ENCODE results near the gene GALNT2. TPM values are rescaled to one million over a fixed set of nuclear protein-coding genes. Genes with fewer than 3 reads are reported as not detected.

The GALNT2 gene
- total and polyA plus RNA-seq, 5 donors = 27.4 to 45.5 (median 38.8) TPM

DNA sequence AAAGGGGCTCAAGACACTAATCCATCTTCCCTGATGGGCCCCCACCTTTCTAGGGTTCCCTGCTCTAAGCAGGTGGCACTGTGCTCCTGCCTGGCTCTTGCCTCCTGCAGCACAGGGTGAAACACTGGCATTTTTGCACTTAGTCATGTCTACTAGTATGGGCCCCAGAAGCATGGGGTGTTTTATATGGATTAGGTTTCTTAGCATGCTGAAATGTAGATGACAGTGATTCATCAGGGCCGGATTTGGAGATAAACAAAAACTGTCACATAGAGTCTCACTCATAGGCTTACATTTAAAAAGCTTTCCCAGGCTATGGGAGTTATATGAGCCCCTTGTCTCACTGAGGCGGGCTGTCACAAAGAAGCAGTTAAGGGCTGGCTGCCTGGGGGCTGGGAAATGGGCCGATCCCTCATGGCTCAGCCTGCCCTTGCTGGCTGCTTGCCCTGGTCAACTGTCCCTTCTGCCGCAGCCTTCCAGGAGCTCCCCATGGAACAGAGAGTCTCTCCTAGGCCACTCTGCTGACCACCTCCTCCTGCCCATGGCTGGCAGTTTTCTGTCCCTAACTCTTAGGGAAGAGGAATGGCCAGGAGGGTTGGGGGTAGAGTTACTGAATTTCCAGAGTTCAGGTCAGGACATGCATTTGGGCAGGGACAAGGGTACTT lies 6.5 kb downstream of the GALNT2 start:
- Histone ChIP-seq H3K27me3 (ENCODE audit: control insufficient read depth, insufficient read depth) (no peaks in the 10 kb centered on the region), H3K4me3 (ENCODE audit: low read length) (no peak overlapping the region), H3K9me3 (ENCODE audit: control insufficient read depth, low read length) (no peaks in the 10 kb centered on the region), H3K4me1 (ENCODE audit: control insufficient read depth, insufficient read depth, low read length) (peaks cover 16% of the 10 kb centered on the region), H3K27ac (ENCODE audit: low read length) (peak overlapping the region; percentile 30)
- WGBS = 42% methylated on average over 4 of the region's 4 CpGs
- intact Hi-C loops (cut with DNase I) = no loop called here
- ATAC-seq (peak; percentile 53 to 59), DNase-seq (peak in 2 of 3 donors; percentile 65 to 79)

DNA sequence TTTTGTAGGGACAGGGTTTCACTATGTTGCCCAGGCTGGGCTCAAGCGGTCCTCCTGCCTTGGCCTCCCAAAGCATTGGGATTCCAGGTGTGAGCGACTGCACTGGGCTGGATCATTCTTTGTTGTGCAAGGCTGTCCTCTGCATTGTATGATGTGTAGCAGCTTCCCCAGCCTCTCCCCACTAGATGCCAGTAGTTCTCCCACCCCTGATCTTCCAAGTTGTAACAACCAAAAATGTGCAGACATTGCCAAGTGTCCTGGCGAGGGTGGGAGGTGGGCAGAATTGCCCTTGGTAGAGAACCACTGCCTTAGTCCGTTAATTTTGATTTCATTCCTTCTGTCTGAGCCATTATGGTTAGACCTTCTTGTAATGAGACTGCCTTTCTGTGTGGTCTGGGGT lies 7.2 kb downstream of the GALNT2 start:
- no peaks in the 10 kb centered on the region for H3K9me3 ChIP-seq (ENCODE audit: control insufficient read depth, low read length)
- no peak overlapping the region for H3K4me3 ChIP-seq (ENCODE audit: low read length)
- no peak overlapping the region for H3K27ac ChIP-seq (ENCODE audit: low read length)
- ATAC-seq = no peak
- no peaks in the 10 kb centered on the region for H3K27me3 ChIP-seq (ENCODE audit: control insufficient read depth, insufficient read depth)
- WGBS = 86% methylated on average over 4 of the region's 4 CpGs
- peaks cover 18% of the 10 kb centered on the region for H3K4me1 ChIP-seq (ENCODE audit: control insufficient read depth, insufficient read depth, low read length)
- intact Hi-C loops (cut with DNase I) = no loop called here
- no peak for DNase-seq

DNA sequence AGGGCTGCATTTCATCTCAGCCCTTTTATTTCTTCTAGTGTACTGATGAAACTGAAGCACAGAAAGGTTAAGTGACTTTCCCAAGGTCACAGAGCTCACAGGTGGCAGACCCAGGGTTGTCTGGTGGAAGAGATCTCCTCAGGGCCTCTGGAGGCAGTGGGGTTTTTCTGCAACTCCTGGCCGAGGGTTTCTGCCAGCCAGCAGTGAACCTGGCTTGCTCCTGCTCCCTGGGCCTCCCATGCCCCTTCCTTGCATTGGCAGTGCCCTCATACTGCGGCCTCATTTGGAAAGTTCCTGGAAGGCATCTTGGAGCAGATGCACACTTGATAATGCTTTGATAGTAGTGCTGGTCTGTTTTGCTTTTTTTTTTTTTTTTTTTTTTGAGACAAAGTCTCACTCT lies 7.7 kb downstream of the GALNT2 start:
- intact Hi-C loops (cut with DNase I) = no loop called here
- Histone ChIP-seq H3K27ac (ENCODE audit: low read length) (no peak overlapping the region), H3K4me1 (ENCODE audit: control insufficient read depth, insufficient read depth, low read length) (peaks cover 22% of the 10 kb centered on the region)

GRCh38 chr1:230076121-230076520 lies 9.1 kb downstream of the GALNT2 start:
- no peak for ATAC-seq
- no peak for DNase-seq
- H3K4me1 ChIP-seq (ENCODE audit: control insufficient read depth, insufficient read depth, low read length) = peaks cover 26% of the 10 kb centered on the region
- WGBS = 89% methylated on average over 7 of the region's 7 CpGs
- intact Hi-C loops (cut with DNase I) = no loop called here
- no peaks in the 10 kb centered on the region for H3K9me3 ChIP-seq (ENCODE audit: control insufficient read depth, low read length)
- no peak overlapping the region for H3K27ac ChIP-seq (ENCODE audit: low read length)
- no peak overlapping the region for H3K4me3 ChIP-seq (ENCODE audit: low read length)
- no peaks in the 10 kb centered on the region for H3K27me3 ChIP-seq (ENCODE audit: control insufficient read depth, insufficient read depth)

More for the DNA sequence above, 7.7 kb downstream of the GALNT2 start:
- 61% methylated on average over 2 of the region's 2 CpGs for WGBS
- no peak for DNase-seq
- Histone ChIP-seq H3K27me3 (ENCODE audit: control insufficient read depth, insufficient read depth) (no peaks in the 10 kb centered on the region), H3K4me3 (ENCODE audit: low read length) (no peak overlapping the region), H3K9me3 (ENCODE audit: control insufficient read depth, low read length) (no peaks in the 10 kb centered on the region)
- ATAC-seq = no peak

DNA sequence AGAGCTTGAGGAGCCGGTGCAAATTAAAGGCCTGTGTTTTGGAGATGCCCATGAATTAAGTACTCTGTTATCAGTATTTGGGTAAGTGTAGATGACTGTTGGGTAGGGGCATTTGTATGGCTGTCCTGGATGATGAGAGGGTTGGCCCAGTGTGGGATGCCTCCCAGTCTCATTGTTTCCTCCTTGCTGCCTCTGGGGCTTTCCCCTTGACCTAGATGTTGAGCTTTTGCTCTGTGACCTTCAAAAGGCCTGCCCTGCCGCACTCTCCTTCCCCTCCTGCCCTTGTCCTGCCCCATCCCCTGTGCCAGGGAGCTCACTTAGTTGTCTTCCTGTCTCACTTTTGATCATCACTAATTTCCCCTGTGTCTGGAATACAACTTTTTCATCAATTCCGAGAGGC lies 10.0 kb downstream of the GALNT2 start:
- H3K4me3 ChIP-seq (ENCODE audit: low read length) = no peak overlapping the region
- intact Hi-C loops (cut with DNase I) = no loop called here
- ATAC-seq (no peak), DNase-seq (no peak)
- H3K27me3 ChIP-seq (ENCODE audit: control insufficient read depth, insufficient read depth) = no peaks in the 10 kb centered on the region
- H3K9me3 ChIP-seq (ENCODE audit: control insufficient read depth, low read length) = no peaks in the 10 kb centered on the region
- H3K4me1 ChIP-seq (ENCODE audit: control insufficient read depth, insufficient read depth, low read length) = peaks cover 26% of the 10 kb centered on the region
- WGBS = 91% methylated on average over 3 of the region's 3 CpGs
- H3K27ac ChIP-seq (ENCODE audit: low read length) = no peak overlapping the region

DNA sequence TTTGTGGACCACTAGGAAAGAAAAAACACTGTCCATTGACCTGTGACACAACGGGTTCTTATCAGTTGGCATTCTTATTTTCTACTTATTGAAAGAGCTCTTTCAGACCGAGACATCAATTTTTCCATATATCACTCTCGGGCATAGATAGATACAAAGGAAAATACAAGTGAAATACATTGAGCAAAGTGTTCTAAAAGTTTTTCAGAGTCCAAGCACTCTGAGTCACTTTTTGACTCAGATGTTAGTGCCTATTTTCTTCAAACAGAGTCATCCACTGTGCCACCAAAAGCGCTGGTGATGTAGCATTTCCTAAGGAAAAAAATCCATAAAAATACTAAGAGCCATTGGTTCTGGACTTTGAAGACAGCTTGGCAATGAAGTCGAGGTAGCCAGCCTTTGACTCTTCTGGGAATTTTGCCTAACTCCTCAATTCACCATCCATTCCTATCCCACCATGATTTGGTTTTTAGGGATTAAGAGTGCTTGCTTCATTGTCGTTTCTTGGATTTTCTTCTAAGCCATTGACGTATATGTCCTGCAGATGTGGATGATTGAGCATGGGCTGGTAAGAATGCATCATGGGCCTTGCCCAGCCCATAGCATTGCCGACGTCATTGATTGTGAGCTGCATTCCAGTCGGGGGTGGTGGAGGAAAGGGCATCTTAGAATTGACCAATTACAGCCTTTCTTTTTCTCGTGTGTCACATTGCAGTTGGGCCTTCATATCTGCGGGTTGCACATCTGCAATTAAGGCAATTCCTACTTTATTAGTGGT lies 10.6 kb downstream of the GALNT2 start:
- no peaks in the 10 kb centered on the region for H3K9me3 ChIP-seq (ENCODE audit: control insufficient read depth, low read length)
- no peaks in the 10 kb centered on the region for H3K27me3 ChIP-seq (ENCODE audit: control insufficient read depth, insufficient read depth)
- no peak overlapping the region for H3K4me3 ChIP-seq (ENCODE audit: low read length)
- 86% methylated on average over 12 of the region's 12 CpGs for WGBS
- peaks cover 26% of the 10 kb centered on the region for H3K4me1 ChIP-seq (ENCODE audit: control insufficient read depth, insufficient read depth, low read length)
- intact Hi-C loops (cut with DNase I) = no loop called here
- H3K27ac ChIP-seq (ENCODE audit: low read length) = no peak overlapping the region
- DNase-seq = no peak
- ATAC-seq = no peak

GRCh38 chr1:230079199-230080024 lies 12.4 kb downstream of the GALNT2 start:
- Histone ChIP-seq H3K4me3 (ENCODE audit: low read length) (no peak overlapping the region), H3K9me3 (ENCODE audit: control insufficient read depth, low read length) (no peaks in the 10 kb centered on the region), H3K27me3 (ENCODE audit: control insufficient read depth, insufficient read depth) (no peaks in the 10 kb centered on the region), H3K27ac (ENCODE audit: low read length) (no peak overlapping the region), H3K4me1 (ENCODE audit: control insufficient read depth, insufficient read depth, low read length) (peaks cover 18% of the 10 kb centered on the region)
- DNase-seq (no peak), ATAC-seq (no peak)
- 79% methylated on average over 10 of the region's 10 CpGs for WGBS
- intact Hi-C loops (cut with DNase I) = no loop called here

- ATAC-seq (peak; percentile 71 to 81), DNase-seq (peak; percentile 54 to 76 (median 76))
- intact Hi-C loops (cut with DNase I) = no loop called here
- H3K9me3 ChIP-seq (ENCODE audit: control insufficient read depth, low read length) = no peaks in the 10 kb centered on the region
- H3K27ac ChIP-seq (ENCODE audit: low read length) = no peak overlapping the region
- 71% methylated on average over 8 of the region's 8 CpGs for WGBS
- H3K4me1 ChIP-seq (ENCODE audit: control insufficient read depth, insufficient read depth, low read length) = peaks cover 21% of the 10 kb centered on the region
- no peaks in the 10 kb centered on the region for H3K27me3 ChIP-seq (ENCODE audit: control insufficient read depth, insufficient read depth)
- H3K4me3 ChIP-seq (ENCODE audit: low read length) = no peak overlapping the region
These were observed 13.8 kb downstream of the GALNT2 start for GRCh38 chr1:230080822-230081221.

DNA sequence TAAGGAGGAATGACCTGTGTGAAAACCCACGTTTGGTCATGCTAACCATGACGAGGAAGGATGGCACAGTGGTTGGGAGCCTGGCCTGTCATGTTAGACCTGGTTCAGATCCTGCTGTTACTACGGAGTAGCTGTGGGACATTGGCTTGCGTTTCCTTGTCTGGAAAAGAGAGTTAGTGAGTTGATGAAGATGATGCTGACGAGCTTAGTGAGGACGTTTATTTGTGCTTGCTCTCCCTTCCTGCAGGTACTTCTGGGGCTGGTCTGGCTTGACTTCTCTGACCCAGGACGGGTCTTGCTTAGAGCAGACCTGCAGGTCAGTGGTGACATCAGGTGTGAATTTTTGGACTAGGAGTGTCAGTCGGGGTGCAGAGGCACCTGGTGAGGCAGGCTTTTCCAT lies 14.7 kb downstream of the GALNT2 start:
- 91% methylated on average over 8 of the region's 8 CpGs for WGBS
- intact Hi-C loops (cut with DNase I) = no loop called here
- no peak overlapping the region for H3K4me3 ChIP-seq (ENCODE audit: low read length)
- peaks cover 23% of the 10 kb centered on the region for H3K4me1 ChIP-seq (ENCODE audit: control insufficient read depth, insufficient read depth, low read length)
- ATAC-seq = no peak
- H3K27me3 ChIP-seq (ENCODE audit: control insufficient read depth, insufficient read depth) = no peaks in the 10 kb centered on the region
- H3K9me3 ChIP-seq (ENCODE audit: control insufficient read depth, low read length) = no peaks in the 10 kb centered on the region
- no peak for DNase-seq
- H3K27ac ChIP-seq (ENCODE audit: low read length) = no peak overlapping the region

- H3K4me3 ChIP-seq (ENCODE audit: low read length) = no peak overlapping the region
- no peaks in the 10 kb centered on the region for H3K27me3 ChIP-seq (ENCODE audit: control insufficient read depth, insufficient read depth)
- WGBS = 81% methylated on average over 4 of the region's 4 CpGs
- intact Hi-C loops (cut with DNase I) = no loop called here
- no peak for ATAC-seq
- no peaks in the 10 kb centered on the region for H3K9me3 ChIP-seq (ENCODE audit: control insufficient read depth, low read length)
- no peak for DNase-seq
- peaks cover 23% of the 10 kb centered on the region for H3K4me1 ChIP-seq (ENCODE audit: control insufficient read depth, insufficient read depth, low read length)
- H3K27ac ChIP-seq (ENCODE audit: low read length) = no peak overlapping the region
These were observed 15.2 kb downstream of the GALNT2 start for GRCh38 chr1:230082211-230082610.

DNA sequence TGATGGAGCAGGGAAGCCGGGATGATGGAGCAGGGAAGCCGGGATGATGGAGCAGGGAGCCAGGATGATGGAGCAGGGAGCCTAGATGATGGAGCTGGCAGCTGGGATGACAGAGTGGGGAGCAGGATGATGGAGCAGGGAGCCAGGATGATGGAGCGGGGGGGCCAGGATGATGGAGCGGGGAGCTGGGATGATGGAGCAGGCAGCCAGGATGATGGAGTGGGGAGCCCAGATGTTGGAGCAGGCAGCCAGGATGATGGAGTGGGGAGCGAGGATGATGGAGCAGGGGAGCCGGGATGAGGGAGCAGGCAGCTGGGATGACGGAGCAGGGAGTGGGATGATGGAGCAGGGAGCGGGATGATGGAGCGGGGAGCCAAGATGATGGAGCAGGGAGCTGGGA lies 16.0 kb downstream of the GALNT2 start:
- over 99% methylated on average over 9 of the region's 9 CpGs for WGBS
- H3K27ac ChIP-seq (ENCODE audit: low read length) = no peak overlapping the region
- intact Hi-C loops (cut with DNase I) = no loop called here
- H3K4me3 ChIP-seq (ENCODE audit: low read length) = no peak overlapping the region
- peaks cover 23% of the 10 kb centered on the region for H3K4me1 ChIP-seq (ENCODE audit: control insufficient read depth, insufficient read depth, low read length)
- ATAC-seq (no peak), DNase-seq (no peak)
- H3K27me3 ChIP-seq (ENCODE audit: control insufficient read depth, insufficient read depth) = no peaks in the 10 kb centered on the region
- H3K9me3 ChIP-seq (ENCODE audit: control insufficient read depth, low read length) = no peaks in the 10 kb centered on the region

Data from right cardiac atrium (tissue), 5 donors.